PC-9 (cell line): ENCODE measurements around the gene NET1.

Source experiments
- CTCF ChIP-seq: fragments of 200-600 bp; sonication (generic); conservative IDR thresholded peaks from 2 replicates; pipeline ENCODE4 v1.6.1; 2017; ENCODE audit warnings: mixed run types, antibody characterized with exemption, mild to moderate bottlenecking, moderate library complexity
- EZH2 ChIP-seq: fragments of 200-600 bp; sonication (generic); IDR thresholded peaks from 2 replicates; pipeline ENCODE4 v1.8.0; 2017; ENCODE audit warnings: antibody characterized with exemption, low read depth

GRCh38 chr10:5466451-5467206 is 54.3 kb downstream of the NET1 start:
- no peak for TF ChIP-seq CTCF
- TF ChIP-seq EZH2, result no peak
